NCI-H2196 treated with DMSO at 0.1 percent for 48 hours (cell line): ENCODE data around the gene TRMT11.
"Not testable (repeated sequence)": the region's sequence is repeated elsewhere in the genome, so short reads cannot be mapped to it uniquely, and the experiment has no call there.

Source experiments
- DNase-seq: peaks from one replicate; lab custom pipeline; 2025; ENCODE audit not compliant: unreplicated experiment; lab: John Stamatoyannopoulos, UW

Gene TRMT11

GRCh38 chr6:125956506-125957390 is 29.6 kb upstream of the TRMT11 start, which contains the start of gene HINT3:
Gene HINT3 (plus strand): TSS chr6:125956770. CDS start chr6:125956978, 208 bp downstream.
- DNase-seq = peak; percentile 85

GRCh38 chr6:125957391-125957693 is 29.0 kb upstream of the TRMT11 start:
- no peak for DNase-seq

- DNase-seq = no peak
Measured at GRCh38 chr6:125957845-125958244, 28.5 kb upstream of the TRMT11 start.

- no peak for DNase-seq
Measured at GRCh38 chr6:125959041-125959440, 27.3 kb upstream of the TRMT11 start.

- DNase-seq = no peak
Measured at GRCh38 chr6:125961117-125961516, 25.2 kb upstream of the TRMT11 start.

GRCh38 chr6:125962900-125963497 is 23.3 kb upstream of the TRMT11 start:
- DNase-seq = no peak

GRCh38 chr6:125963817-125964216 is 22.5 kb upstream of the TRMT11 start:
- DNase-seq = no peak

- DNase-seq = no peak
Measured at GRCh38 chr6:125966569-125966968, 19.8 kb upstream of the TRMT11 start.

GRCh38 chr6:125968493-125968892 is 17.8 kb upstream of the TRMT11 start:
- DNase-seq = no peak

- no peak for DNase-seq
Measured at GRCh38 chr6:125970760-125971159, 15.6 kb upstream of the TRMT11 start.

GRCh38 chr6:125972478-125972877 is 13.9 kb upstream of the TRMT11 start:
- not testable (repeated sequence) for DNase-seq

GRCh38 chr6:125974214-125974866 is 12.0 kb upstream of the TRMT11 start:
- DNase-seq = peak; percentile 28

- DNase-seq = no peak
Measured at GRCh38 chr6:125979101-125979500, 7.2 kb upstream of the TRMT11 start.

GRCh38 chr6:125981571-125982185 is 4.7 kb upstream of the TRMT11 start:
- DNase-seq = no peak

- no peak for DNase-seq
Measured at GRCh38 chr6:125983246-125983945, 2.9 kb upstream of the TRMT11 start.

- DNase-seq = no peak
Measured at GRCh38 chr6:125984311-125984710, 2.0 kb upstream of the TRMT11 start.

GRCh38 chr6:125985522-125985921 is 818 bp upstream of the TRMT11 start:
- DNase-seq = no peak

GRCh38 chr6:125985979-125986300 is 400 bp upstream of the TRMT11 start:
- no peak for DNase-seq

GRCh38 chr6:125987026-125987617 is 782 bp downstream of the TRMT11 start:
- DNase-seq = no peak

GRCh38 chr6:125988280-125988679 is 1.9 kb downstream of the TRMT11 start:
- no peak for DNase-seq

GRCh38 chr6:125989631-125990030 is 3.3 kb downstream of the TRMT11 start:
- no peak for DNase-seq
